CD4-positive, alpha-beta T cell treated with Interleukin-4 for 4 hours (primary cell): ENCODE data around the gene UNC5B.
"Not testable (repeated sequence)": the region's sequence is repeated elsewhere in the genome, so short reads cannot be mapped to it uniquely, and the experiment has no call there.

Experiments used
- DNase-seq: peaks from one replicate; pipeline ENCODE4 v3.0.0-alpha.2; 2020

The UNC5B gene

DNA sequence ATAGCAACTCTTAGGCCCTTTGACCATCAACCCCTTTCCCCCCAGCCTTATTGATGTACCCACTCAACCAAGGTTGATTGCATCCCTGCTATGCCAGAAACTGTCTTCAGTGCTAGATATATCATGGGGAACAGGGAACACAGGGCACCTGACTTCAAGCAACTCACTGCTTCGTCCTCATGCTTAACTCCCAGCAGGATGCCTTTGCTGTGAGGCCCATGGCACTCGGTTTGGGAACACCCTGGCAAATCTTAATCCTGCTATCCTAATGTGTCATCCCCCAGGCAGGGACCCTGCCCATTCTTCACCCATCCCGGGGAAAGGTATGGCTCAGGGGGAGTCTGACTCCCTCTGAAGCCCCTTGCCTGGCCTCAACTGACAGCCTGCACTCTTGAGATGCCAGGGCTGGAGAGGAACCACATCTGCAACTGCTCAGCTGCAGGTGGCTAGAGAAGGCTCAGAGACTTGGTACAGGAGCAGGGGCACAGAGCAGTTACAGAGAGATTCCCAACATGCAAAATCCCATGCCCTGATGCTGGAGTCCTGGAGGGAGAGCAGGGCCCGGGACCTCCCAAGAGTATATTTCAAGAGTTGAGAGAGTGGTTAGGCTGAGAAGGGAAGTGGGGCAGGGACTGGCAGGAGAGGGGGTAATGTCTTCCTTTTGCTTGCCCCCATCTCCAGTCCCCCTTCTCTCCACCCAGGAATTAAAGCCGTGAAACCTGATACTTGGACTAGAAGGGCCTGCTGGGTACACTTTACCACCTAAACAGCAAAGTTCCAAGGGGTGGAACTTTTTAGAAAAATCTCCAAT is 2.4 kb upstream of the UNC5B start:
- no peak for DNase-seq

DNA sequence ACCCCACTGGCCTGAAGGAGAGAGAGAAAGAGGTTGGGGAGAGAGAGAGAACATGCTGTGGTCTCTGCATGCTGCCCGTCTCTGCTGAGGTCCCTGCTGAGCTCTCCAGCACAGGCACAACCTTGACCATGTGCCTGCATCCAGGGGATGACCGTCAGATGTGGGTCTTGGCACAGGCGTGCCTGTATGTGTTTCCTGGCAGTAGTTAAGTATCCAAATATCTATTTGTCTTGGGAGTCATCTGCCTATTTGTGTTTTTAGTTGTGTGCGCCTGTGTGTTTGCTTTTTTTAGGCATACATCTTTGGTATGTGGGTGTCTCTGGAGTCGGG is 1.9 kb upstream of the UNC5B start:
- DNase-seq, result no peak

DNA sequence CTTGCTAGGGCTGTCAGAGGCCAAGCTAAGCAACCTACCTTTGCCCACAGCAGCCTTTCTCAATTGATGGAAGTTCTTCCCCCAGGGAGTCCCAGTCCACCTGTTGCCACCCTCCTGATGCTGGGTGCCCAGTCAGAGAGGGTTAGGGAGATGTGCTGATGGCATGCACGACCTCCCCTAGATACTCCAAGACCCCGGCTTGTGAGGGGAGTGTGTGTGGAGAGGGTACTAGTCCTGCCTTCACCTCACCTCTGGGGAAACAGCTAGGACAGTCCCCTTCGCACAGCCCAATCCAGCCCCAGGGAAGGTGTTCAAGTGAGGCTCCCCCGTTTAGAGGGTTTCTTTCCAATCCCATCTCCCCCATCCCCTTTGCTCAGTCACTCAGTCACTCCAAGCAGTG is 1.3 kb upstream of the UNC5B start:
- DNase-seq, result no peak

DNA sequence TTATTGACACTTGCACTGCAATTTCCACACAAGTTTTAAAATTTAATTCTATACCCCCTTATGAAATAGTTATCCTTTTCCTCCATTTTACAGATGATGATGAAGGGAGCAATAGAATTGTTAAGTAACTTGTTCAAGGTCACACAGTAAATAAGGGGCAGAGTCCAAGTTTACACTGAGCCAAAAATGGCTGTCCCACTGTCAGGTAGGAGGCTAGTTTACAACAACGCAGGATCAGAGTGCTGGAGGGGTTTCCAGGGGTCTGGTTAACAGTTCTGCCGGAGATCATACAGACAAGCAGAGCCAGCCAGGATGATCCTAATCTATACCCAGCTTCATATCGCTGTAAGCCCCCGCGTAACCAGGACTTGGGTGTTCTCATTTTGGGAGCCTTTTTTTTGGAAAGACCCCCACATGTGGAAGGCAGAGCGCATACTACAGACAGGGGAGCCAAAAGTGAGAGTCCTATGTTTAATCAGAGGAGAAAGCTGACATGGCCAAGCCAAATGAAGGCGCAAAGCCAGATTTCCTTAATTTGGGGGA is 524 bp upstream of the UNC5B start:
- no peak for DNase-seq

DNA sequence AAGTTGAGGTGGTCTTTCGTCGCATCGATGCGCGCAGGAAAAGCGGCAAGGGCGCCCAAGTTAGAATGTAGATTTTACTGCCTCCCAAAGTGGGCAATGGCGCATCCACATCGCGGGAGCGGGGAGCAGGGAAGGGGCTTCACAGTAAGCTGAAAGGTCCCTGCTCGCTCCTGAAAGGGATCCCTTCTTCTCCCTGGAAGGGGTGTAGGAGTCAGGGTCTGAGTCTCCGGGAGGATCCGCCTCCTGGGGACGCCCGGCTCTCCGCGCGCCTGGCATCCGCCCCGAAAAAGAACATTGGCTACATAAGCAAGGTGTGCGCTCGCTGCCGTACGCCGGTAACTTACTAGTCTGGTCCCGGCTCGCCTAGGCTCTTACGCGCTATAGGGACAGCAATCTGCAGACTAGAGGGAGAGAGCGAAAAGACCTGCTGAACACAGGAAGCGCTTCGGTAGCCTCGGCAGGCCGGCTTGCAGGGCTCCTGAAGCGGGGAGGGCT is 804 bp downstream of the UNC5B start:
- no peak for DNase-seq

GRCh38 chr10:71213761-71214440 is 1.5 kb downstream of the UNC5B start:
- no peak for DNase-seq

GRCh38 chr10:71214641-71215559 is 2.5 kb downstream of the UNC5B start:
- DNase-seq, result no peak

DNA sequence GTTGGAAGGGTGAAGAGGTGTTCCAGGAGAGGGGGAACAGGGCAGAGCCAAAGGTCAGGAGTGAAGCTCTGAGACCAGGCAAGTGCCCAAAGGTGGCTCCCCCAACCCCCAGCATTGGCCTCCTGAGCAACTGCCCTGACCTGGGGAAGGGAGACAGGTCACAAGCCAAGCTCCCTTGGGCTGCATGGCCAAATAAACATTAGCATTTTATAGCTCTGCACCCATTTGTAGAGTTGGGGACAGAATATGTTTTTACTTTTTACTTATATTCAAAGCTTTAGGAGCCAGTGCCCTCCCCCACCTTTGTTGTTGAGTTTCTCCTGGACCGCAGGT is 4.0 kb downstream of the UNC5B start:
- DNase-seq, result no peak

DNA sequence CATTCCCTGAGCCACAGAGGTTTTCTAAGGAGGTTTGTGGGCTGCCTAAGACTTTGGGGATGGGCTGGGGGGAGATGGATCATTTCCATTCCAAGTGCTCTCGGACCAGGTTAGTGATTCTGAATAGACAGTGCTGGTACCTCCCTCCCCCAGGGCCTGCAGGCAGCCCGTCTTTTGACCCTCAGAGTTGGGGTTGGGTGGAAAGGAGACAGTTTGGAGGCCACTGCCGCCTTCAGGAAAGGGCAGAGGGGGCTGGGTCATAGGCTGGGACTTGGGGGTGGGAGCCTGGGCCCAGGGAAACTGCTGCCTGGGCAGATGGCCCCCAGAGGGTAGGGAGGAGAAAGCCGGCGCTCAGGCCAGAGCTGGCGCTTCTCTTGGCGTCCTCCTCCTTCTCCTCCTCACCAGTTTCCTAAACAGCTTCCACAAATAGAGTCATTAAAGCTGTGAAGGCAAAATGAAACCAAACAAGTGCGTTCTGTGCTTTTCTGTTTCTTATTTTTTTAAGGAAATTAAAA is 4.4 kb downstream of the UNC5B start:
- DNase-seq, result no peak

- no peak for DNase-seq
Measured at GRCh38 chr10:71217266-71218045, 5.1 kb downstream of the UNC5B start.

GRCh38 chr10:71218046-71218650 is 5.8 kb downstream of the UNC5B start:
- DNase-seq, result no peak

- DNase-seq, result no peak
Measured at GRCh38 chr10:71218651-71219050, 6.3 kb downstream of the UNC5B start.

DNA sequence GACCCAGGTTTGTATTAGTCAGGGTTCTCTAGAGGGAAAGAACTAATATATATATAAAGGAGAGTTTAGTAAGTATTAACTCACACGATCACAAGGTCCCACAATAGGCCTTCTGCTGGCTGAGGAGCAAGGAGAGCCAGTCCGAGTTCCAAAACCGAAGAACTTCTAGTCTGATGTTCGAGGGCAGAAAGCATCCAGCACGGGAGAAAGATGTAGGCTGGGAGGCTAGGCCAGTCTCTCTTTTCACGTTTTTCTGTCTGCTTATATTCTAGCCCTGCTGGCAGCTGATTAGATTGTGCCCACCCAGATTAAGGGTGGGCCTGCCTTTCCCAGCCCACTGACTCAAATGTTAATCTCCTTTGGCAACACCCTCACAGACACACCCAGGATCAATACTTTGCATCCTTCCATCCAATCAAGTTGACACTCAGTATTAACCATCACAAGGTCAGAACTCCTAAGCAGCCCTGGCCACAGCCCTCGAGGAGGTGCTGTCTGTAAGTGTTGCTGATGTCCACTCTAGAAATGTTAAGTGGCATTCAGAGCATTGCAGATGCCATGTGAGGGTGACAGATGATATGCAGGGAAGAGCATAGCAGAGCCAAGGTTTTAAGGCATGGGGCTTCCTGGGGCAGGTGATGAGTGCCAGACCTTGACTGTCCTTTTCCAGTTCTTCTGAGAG is 7.0 kb downstream of the UNC5B start:
- DNase-seq, result not testable (repeated sequence)

GRCh38 chr10:71219918-71220688 is 7.7 kb downstream of the UNC5B start:
- no peak for DNase-seq

DNA sequence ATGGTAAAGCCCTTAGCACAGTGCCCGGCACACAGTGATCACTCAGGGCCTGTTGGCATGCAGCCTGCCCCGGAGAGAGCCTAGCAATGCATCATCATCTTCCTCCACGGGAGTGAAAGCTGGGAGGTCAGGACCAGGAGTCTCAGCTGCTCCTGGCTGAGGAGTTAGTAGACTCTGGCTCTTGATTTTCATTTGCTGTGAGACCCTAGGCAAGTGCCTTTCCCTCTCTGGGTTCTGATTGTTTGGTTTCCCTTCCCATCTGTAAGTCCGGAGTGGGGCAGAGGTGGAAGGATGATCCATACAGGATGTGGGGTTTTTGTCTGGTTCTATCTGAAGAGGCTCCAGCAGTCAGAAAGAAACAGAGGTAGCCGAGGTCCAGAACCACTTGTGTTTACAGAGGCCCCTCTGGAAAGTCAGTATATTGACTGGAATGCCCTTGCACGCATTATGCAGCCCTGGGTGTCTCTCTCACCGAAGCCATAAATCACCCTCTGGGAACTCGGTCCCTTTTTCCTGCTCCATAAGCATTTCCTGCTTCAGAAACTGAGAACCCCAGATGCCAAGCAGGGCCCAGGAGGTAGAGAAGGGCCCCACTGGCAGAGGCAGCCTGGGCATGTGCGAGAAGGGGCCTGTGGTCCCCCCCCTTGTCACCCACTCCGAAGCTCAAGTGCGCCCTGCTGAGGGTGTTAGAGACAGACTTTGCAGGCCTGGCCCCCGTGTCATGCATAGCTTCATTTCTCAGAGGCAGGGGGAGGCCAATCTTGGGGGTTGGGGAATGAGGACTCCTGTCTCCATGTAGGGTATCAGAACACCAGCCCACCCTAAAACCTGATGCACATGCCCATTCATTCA is 8.5 kb downstream of the UNC5B start:
- no peak for DNase-seq

GRCh38 chr10:71221586-71222202 is 9.3 kb downstream of the UNC5B start:
- no peak for DNase-seq

DNA sequence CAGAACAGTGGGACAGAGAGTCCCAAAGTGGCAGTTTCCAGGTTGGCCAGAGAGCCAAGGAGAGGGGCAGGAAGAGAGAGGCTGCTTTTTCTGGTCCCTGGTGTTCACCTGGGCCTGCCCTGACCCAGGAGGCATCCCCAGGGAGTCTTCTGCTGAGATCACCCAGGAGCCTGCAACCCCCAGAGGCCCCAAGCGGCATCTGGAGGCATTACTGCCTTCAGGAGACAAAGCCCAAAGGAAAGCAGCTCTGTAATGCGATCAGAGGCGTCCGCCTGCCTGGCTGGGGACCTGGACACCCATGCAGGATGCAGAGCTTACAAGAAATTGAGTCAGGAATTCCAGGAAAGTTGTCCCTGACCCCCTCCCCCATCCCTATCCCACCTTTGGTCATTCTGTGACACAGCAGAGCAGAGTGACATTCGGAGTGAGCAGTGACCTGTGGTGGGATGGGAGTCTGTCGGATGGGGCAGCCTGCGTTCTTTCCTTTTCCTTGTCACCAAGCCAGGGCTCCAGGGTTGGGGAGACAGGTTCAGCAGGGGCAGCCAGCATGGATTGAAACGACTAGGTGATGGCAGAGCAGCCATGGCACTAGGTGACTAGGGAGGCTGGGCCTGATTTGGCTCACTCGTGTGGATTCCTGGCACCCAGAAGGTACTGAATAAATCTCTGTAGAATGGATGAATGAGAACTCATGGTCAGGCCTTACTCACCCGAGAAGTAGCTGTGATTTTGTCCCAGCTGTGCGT is 10.4 kb downstream of the UNC5B start:
- DNase-seq, result no peak
